Trophoblast cell (in vitro differentiated cells and primary cell): ENCODE measurements around the gene TRABD2B.

Experiments
- DNase-seq, 2 donors: peaks; one replicate each; pipeline ENCODE4 v3.0.0-alpha.2; 2016
- H2AFZ ChIP-seq: 2 replicates; pipeline ENCODE4 v1.6.1; 2013; ENCODE audit warnings: low read length, moderate library complexity, mild to moderate bottlenecking; ENCODE audit not compliant: insufficient read depth, poor library complexity
- H2AK5ac ChIP-seq: 2 replicates; pipeline ENCODE4 v1.6.1; 2013; ENCODE audit warnings: mild to moderate bottlenecking, low read length
- H2BK120ac ChIP-seq: 2 replicates; pipeline ENCODE4 v1.6.1; 2013; ENCODE audit warnings: low read length, mild to moderate bottlenecking, moderate library complexity; ENCODE audit not compliant: insufficient read depth, poor library complexity
- H2BK12ac ChIP-seq: 2 replicates; pipeline ENCODE4 v1.6.1; 2013; ENCODE audit warnings: mild to moderate bottlenecking, low read length, moderate library complexity
- H2BK5ac ChIP-seq: 2 replicates; pipeline ENCODE4 v1.6.1; 2013; ENCODE audit warnings: low read length, low read depth, moderate library complexity, mild to moderate bottlenecking; ENCODE audit not compliant: poor library complexity
- H3K14ac ChIP-seq: 2 replicates; pipeline ENCODE4 v1.6.1; 2013; ENCODE audit warnings: mild to moderate bottlenecking, low read length
- H3K18ac ChIP-seq: 2 replicates; pipeline ENCODE4 v1.6.1; 2013; ENCODE audit warnings: mild to moderate bottlenecking, low read length
- H3K23ac ChIP-seq: 2 replicates; pipeline ENCODE4 v1.6.1; 2013; ENCODE audit warnings: low read length
- H3K27ac ChIP-seq: 2 replicates; pipeline ENCODE4 v1.5.1; 2013; ENCODE audit warnings: low read depth, mild to moderate bottlenecking, inconsistent platforms, low read length, moderate library complexity
- H3K27me3 ChIP-seq: 2 replicates; pipeline ENCODE4 v1.6.1; 2013; ENCODE audit warnings: inconsistent platforms, mild to moderate bottlenecking, low read length, moderate library complexity; ENCODE audit not compliant: insufficient read depth
- H3K36me3 ChIP-seq, 2 experiments: 1 replicate in 1 of 2; 2 replicates in 1 of 2; pipeline ENCODE4 v1.6.1; 2013; ENCODE audit warnings: low read length in 2 of 2, mild to moderate bottlenecking in 2 of 2, moderate library complexity in 1 of 2; ENCODE audit not compliant: insufficient read depth in 2 of 2, control insufficient read depth in 1 of 2
- H3K4ac ChIP-seq: 2 replicates; pipeline ENCODE4 v1.6.1; 2013; ENCODE audit warnings: low read depth, mild to moderate bottlenecking, low read length, moderate library complexity
- H3K4me1 ChIP-seq, 2 experiments: 1 replicate in 1 of 2; 2 replicates in 1 of 2; pipeline ENCODE4 v1.6.1; 2013; ENCODE audit warnings: low read length in 2 of 2, mild to moderate bottlenecking in 2 of 2, moderate library complexity in 1 of 2; ENCODE audit not compliant: insufficient read depth in 2 of 2, control insufficient read depth in 1 of 2
- H3K4me2 ChIP-seq: 2 replicates; pipeline ENCODE4 v1.6.1; 2013; ENCODE audit warnings: inconsistent platforms, mild to moderate bottlenecking, low read length, moderate library complexity
- H3K4me3 ChIP-seq: 2 replicates; pipeline ENCODE4 v1.5.1; 2013; ENCODE audit warnings: mild to moderate bottlenecking, low read depth, low read length, inconsistent platforms
- H3K79me1 ChIP-seq: one replicate; pipeline ENCODE4 v1.6.1; 2013; ENCODE audit warnings: low read length
- H3K79me2 ChIP-seq: 2 replicates; pipeline ENCODE4 v1.6.1; 2013; ENCODE audit warnings: low read length, mild to moderate bottlenecking; ENCODE audit not compliant: control insufficient read depth, insufficient read depth, poor library complexity
- H3K9ac ChIP-seq: 2 replicates; pipeline ENCODE4 v1.6.1; 2013; ENCODE audit warnings: mild to moderate bottlenecking, low read length
- H3K9me3 ChIP-seq: 2 replicates; pipeline ENCODE4 v1.6.1; 2013; ENCODE audit warnings: low read depth, mild to moderate bottlenecking, control low read depth, inconsistent platforms, low read length; ENCODE audit not compliant: insufficient read depth
- H4K12ac ChIP-seq: 2 replicates; pipeline ENCODE4 v1.6.1; 2013; ENCODE audit warnings: low read depth, mild to moderate bottlenecking, low read length, moderate library complexity
- H4K8ac ChIP-seq: 2 replicates; pipeline ENCODE4 v1.6.1; 2013; ENCODE audit warnings: low read depth, mild to moderate bottlenecking, low read length, moderate library complexity
- H4K91ac ChIP-seq: one replicate; pipeline ENCODE4 v1.6.1; 2013; ENCODE audit warnings: low read depth, mild to moderate bottlenecking, low read length, moderate library complexity
- WGBS: extraction: QIAGEN DNeasy Blood & Tissue Kit; methylation state at CpG from one replicate; pipeline ENCODE4 v1.1.7; 2013; ENCODE audit warnings: missing lambda C conversion rate; ENCODE audit not compliant: insufficient read length, insufficient coverage; ENCODE audit errors: extremely low coverage; 5-methylcytosine and 5-hydroxymethylcytosine counted together

TRABD2B gene

GRCh38 chr1:47843059-47843458 lies 154.1 kb downstream of the TRABD2B start:
- Histone ChIP-seq H3K79me1 (no peaks in the 10 kb centered on the region), H3K14ac (no peak overlapping the region), H3K9me3 (no peaks in the 10 kb centered on the region), H3K23ac (no peak overlapping the region), H3K27me3 (no peaks in the 10 kb centered on the region), H3K79me2 (no peaks in the 10 kb centered on the region), H3K9ac (no peak overlapping the region), H2AFZ (no peak overlapping the region), H4K91ac (no peak overlapping the region), H2BK120ac (no peak overlapping the region), H3K18ac (no peak overlapping the region), H3K4ac (no peak overlapping the region), H4K12ac (no peak overlapping the region), H4K8ac (no peak overlapping the region), H3K27ac (no peak overlapping the region), H3K4me1 (no peaks in the 10 kb centered on the region), H2BK5ac (no peak overlapping the region), H3K36me3 (no peaks in the 10 kb centered on the region), H3K4me2 (no peak overlapping the region), H3K4me3 (no peak overlapping the region), H2AK5ac (no peak overlapping the region), H2BK12ac (no peak overlapping the region)
- WGBS: no CpG with 5 or more reads among the region's 6 CpGs
- no peak for DNase-seq

GRCh38 chr1:47842228-47842919 lies 154.8 kb downstream of the TRABD2B start:
- H2AFZ ChIP-seq: no peak overlapping the region
- WGBS: no CpG with 5 or more reads among the region's 5 CpGs
- no peak overlapping the region for H2BK120ac ChIP-seq
- no peak overlapping the region for H3K4me3 ChIP-seq
- H3K9me3 ChIP-seq: no peaks in the 10 kb centered on the region
- no peak overlapping the region for H2BK5ac ChIP-seq
- H3K4me2 ChIP-seq: no peak overlapping the region
- no peaks in the 10 kb centered on the region for H3K36me3 ChIP-seq
- no peak overlapping the region for H2AK5ac ChIP-seq
- no peak overlapping the region for H4K12ac ChIP-seq
- H3K79me2 ChIP-seq: no peaks in the 10 kb centered on the region
- H3K9ac ChIP-seq: no peak overlapping the region
- no peak overlapping the region for H4K8ac ChIP-seq
- H3K18ac ChIP-seq: no peak overlapping the region
- no peak overlapping the region for H3K14ac ChIP-seq
- no peaks in the 10 kb centered on the region for H3K4me1 ChIP-seq
- DNase-seq: no peak
- no peak overlapping the region for H3K27ac ChIP-seq
- H2BK12ac ChIP-seq: no peak overlapping the region
- no peak overlapping the region for H3K4ac ChIP-seq
- H3K27me3 ChIP-seq: no peaks in the 10 kb centered on the region
- H3K79me1 ChIP-seq: no peaks in the 10 kb centered on the region
- H3K23ac ChIP-seq: no peak overlapping the region
- no peak overlapping the region for H4K91ac ChIP-seq

GRCh38 chr1:47841356-47841755 lies 155.8 kb downstream of the TRABD2B start:
- H2AFZ ChIP-seq: no peak overlapping the region
- no peak overlapping the region for H4K8ac ChIP-seq
- H3K79me1 ChIP-seq: no peaks in the 10 kb centered on the region
- no peak overlapping the region for H3K23ac ChIP-seq
- H3K4me1 ChIP-seq: no peaks in the 10 kb centered on the region
- H3K36me3 ChIP-seq: no peaks in the 10 kb centered on the region
- no peaks in the 10 kb centered on the region for H3K27me3 ChIP-seq
- H2AK5ac ChIP-seq: no peak overlapping the region
- H3K14ac ChIP-seq: no peak overlapping the region
- no peaks in the 10 kb centered on the region for H3K9me3 ChIP-seq
- no peak overlapping the region for H2BK12ac ChIP-seq
- no peak overlapping the region for H2BK120ac ChIP-seq
- H3K9ac ChIP-seq: no peak overlapping the region
- no peak overlapping the region for H3K27ac ChIP-seq
- no CpG with 5 or more reads among the region's 3 CpGs for whole genome bisulfite sequencing
- DNase-seq: no peak
- H3K79me2 ChIP-seq: no peaks in the 10 kb centered on the region
- no peak overlapping the region for H4K91ac ChIP-seq
- no peak overlapping the region for H2BK5ac ChIP-seq
- H4K12ac ChIP-seq: no peak overlapping the region
- no peak overlapping the region for H3K4ac ChIP-seq
- H3K4me2 ChIP-seq: no peak overlapping the region
- no peak overlapping the region for H3K4me3 ChIP-seq
- H3K18ac ChIP-seq: no peak overlapping the region

- Histone ChIP-seq H2AK5ac (no peak overlapping the region), H3K4me3 (no peak overlapping the region), H3K9ac (no peak overlapping the region), H3K36me3 (no peaks in the 10 kb centered on the region), H3K27ac (no peak overlapping the region), H2BK5ac (no peak overlapping the region), H3K79me2 (no peaks in the 10 kb centered on the region), H4K8ac (no peak overlapping the region), H3K4me1 (no peaks in the 10 kb centered on the region), H3K14ac (no peak overlapping the region), H3K18ac (no peak overlapping the region), H2BK120ac (no peak overlapping the region), H3K27me3 (no peaks in the 10 kb centered on the region), H4K12ac (no peak overlapping the region), H3K23ac (no peak overlapping the region), H2BK12ac (no peak overlapping the region), H3K9me3 (no peaks in the 10 kb centered on the region), H4K91ac (no peak overlapping the region), H3K4me2 (no peak overlapping the region), H3K4ac (no peak overlapping the region), H2AFZ (no peak overlapping the region), H3K79me1 (no peaks in the 10 kb centered on the region)
- no CpG with 5 or more reads among the region's 4 CpGs for WGBS
- no peak for DNase-seq
These were observed 156.6 kb downstream of the TRABD2B start for GRCh38 chr1:47840393-47841190.
